Common myeloid progenitor, CD34-positive (primary cell): Measurements from ENCODE around the gene VWA5B2.

ENCODE experiments used
- CTCF ChIA-PET: fragments of 350-600 bp; sonication (Branson Sonifier 250); formaldehyde crosslinking; loops from one replicate; lab custom pipeline; 2021; ENCODE audit warnings: antibody characterized with exemption; lab: Charles Lee
- POLR2A ChIA-PET: fragments of 350-600 bp; sonication (Branson Sonifier 250); formaldehyde crosslinking; loops from one replicate; lab custom pipeline; 2021; ENCODE audit warnings: antibody characterized with exemption; lab: Charles Lee
- DNase-seq, 3 donors: peaks; one replicate each; pipeline versions ENCODE4 v3.0.0 to v3.0.0-alpha.2; 2013
- H3K27ac ChIP-seq, 2 experiments: 1 replicate in 1 of 2; 2 replicates in 1 of 2; pipeline ENCODE4 v1.7.0; 2013; ENCODE audit warnings: inconsistent platforms in 2 of 2, low read length in 2 of 2, mild to moderate bottlenecking in 2 of 2, low read depth in 1 of 2, moderate library complexity in 1 of 2; ENCODE audit not compliant: severe bottlenecking in 2 of 2, insufficient read depth in 1 of 2, poor library complexity in 1 of 2
- H3K27me3 ChIP-seq, 5 experiments: replicated peaks in 2 of 5; 1 replicate in 3 of 5; 2 replicates in 2 of 5; pipeline versions ENCODE4 v1.6.1 to v1.7.0; 2013; ENCODE audit warnings: low read length in 4 of 5, mild to moderate bottlenecking in 2 of 5, moderate library complexity in 2 of 5, inconsistent platforms in 1 of 5; ENCODE audit not compliant: insufficient read depth in 5 of 5, control insufficient read depth in 4 of 5
- H3K36me3 ChIP-seq, 4 experiments: 1 replicate in 2 of 4; 2 replicates in 2 of 4; pipeline versions ENCODE4 v1.6.1 to v1.7.0; 2013; ENCODE audit warnings: low read length in 3 of 4, control low read depth in 1 of 4, mild to moderate bottlenecking in 1 of 4; ENCODE audit not compliant: control insufficient read depth in 4 of 4, insufficient read depth in 4 of 4
- H3K4me1 ChIP-seq, 4 experiments: 1 replicate in 3 of 4; 2 replicates in 1 of 4; pipeline versions ENCODE4 v1.6.1 to v1.7.1; 2013; ENCODE audit warnings: low read length in 3 of 4, mild to moderate bottlenecking in 3 of 4, control low read depth in 1 of 4, inconsistent platforms in 1 of 4, moderate library complexity in 1 of 4; ENCODE audit not compliant: control insufficient read depth in 4 of 4, insufficient read depth in 4 of 4; ENCODE audit errors: control extremely low read depth in 1 of 4
- H3K4me3 ChIP-seq, 7 experiments: 1 replicate in 4 of 7; 2 replicates in 3 of 7; pipeline versions ENCODE4 v1.5.1 to v1.7.0; 2013; ENCODE audit warnings: mild to moderate bottlenecking in 7 of 7, low read length in 6 of 7, moderate library complexity in 6 of 7, inconsistent platforms in 2 of 7, low read depth in 2 of 7, control low read depth in 1 of 7; ENCODE audit not compliant: insufficient read depth in 4 of 7, control insufficient read depth in 1 of 7; ENCODE audit errors: extremely low read depth in 1 of 7
- H3K9me3 ChIP-seq, 5 experiments: 1 replicate in 4 of 5; 2 replicates in 1 of 5; pipeline versions ENCODE4 v1.6.1 to v1.7.1; 2013; ENCODE audit warnings: low read length in 4 of 5, mild to moderate bottlenecking in 2 of 5, inconsistent platforms in 1 of 5, low read depth in 1 of 5, moderate library complexity in 1 of 5; ENCODE audit not compliant: control insufficient read depth in 4 of 5, insufficient read depth in 2 of 5; ENCODE audit errors: control extremely low read depth in 1 of 5
- WGBS: methylation state at CpG from one replicate; pipeline ENCODE4 v1.1.5; 2013; ENCODE audit not compliant: insufficient coverage; 5-methylcytosine and 5-hydroxymethylcytosine counted together

VWA5B2 gene

GRCh38 chr3:184249412-184250166 lies 20.2 kb downstream of the VWA5B2 start, which contains the start of gene EEF1AKMT4:
EEF1AKMT4 (plus strand) TSS chr3:184249672; CDS start chr3:184249695, 23 bp downstream.
- peaks cover 0 to 18% (median 9%) of the 10 kb centered on the region in 4 experiments for H3K36me3 ChIP-seq

GRCh38 chr3:184250167-184250828 lies 20.9 kb downstream of the VWA5B2 start:
- no peaks in the 10 kb centered on the region for H3K27me3 ChIP-seq
- peak overlapping the region; percentile 25 to 92 for H3K27ac ChIP-seq
- H3K36me3 ChIP-seq = peaks cover 0 to 11% (median 5%) of the 10 kb centered on the region in 4 experiments
- ChIA-PET CTCF (interaction anchor here (0.7 to 10.4 kb wide), 15 partner anchors 8 to 354 kb away, joined by 3 to 70 read pairs (median 4); partner anchors contain the start of genes ABCF3 and VWA5B2), POLR2A (no interaction called here)
- peak; percentile 90 to 94 (median 92) for DNase-seq
- WGBS = under 1% methylated on average over 9 of the region's 20 CpGs
- H3K4me3 ChIP-seq = peak overlapping the region; percentile 76 to 100 (median 89)
- H3K4me1 ChIP-seq = peaks cover 5 to 23% (median 17%) of the 10 kb centered on the region in 4 experiments
- no peaks in the 10 kb centered on the region for H3K9me3 ChIP-seq

More at GRCh38 chr3:184249412-184250166, 20.2 kb downstream of the VWA5B2 start, which contains the start of gene EEF1AKMT4:
- Histone ChIP-seq H3K27me3 (no peaks in the 10 kb centered on the region), H3K4me3 (peak within 1 kb of the TSS; percentile 76 to 100 (median 89)), H3K9me3 (no peaks in the 10 kb centered on the region), H3K4me1 (peaks cover 5 to 23% (median 17%) of the 10 kb centered on the region in 4 experiments), H3K27ac (peak within 1 kb of the TSS; percentile 56 to 92)
- WGBS = 0% methylated on average over 39 of the region's 54 CpGs
- ChIA-PET POLR2A (no interaction called here), CTCF (interaction anchor here (0.7 to 10.4 kb wide), 15 partner anchors 8 to 354 kb away, joined by 3 to 70 read pairs (median 4); partner anchors contain the start of genes ABCF3 and VWA5B2)
- DNase-seq = peak; percentile 99

- 91% methylated on average over 3 of the region's 3 CpGs for WGBS
- peaks cover 0 to 8% (median 5%) of the 10 kb centered on the region in 4 experiments for H3K4me1 ChIP-seq
- no peaks in the 10 kb centered on the region for H3K9me3 ChIP-seq
- DNase-seq = no peak
- no peak overlapping the region for H3K4me3 ChIP-seq
- POLR2A ChIA-PET = no interaction called here
- H3K27ac ChIP-seq = no peak overlapping the region
- CTCF ChIA-PET = interaction anchor here (0.6 to 10.4 kb wide), 7 partner anchors 11 to 360 kb away, joined by 3 to 70 read pairs (median 3); partner anchors contain the start of gene VWA5B2
- peaks cover 0 to 24% (median 5%) of the 10 kb centered on the region in 5 experiments for H3K27me3 ChIP-seq
- H3K36me3 ChIP-seq = peaks cover 0 to 12% (median 7%) of the 10 kb centered on the region in 4 experiments
These were observed 26.1 kb downstream of the VWA5B2 start for GRCh38 chr3:184255291-184256039.

- no peak for DNase-seq
- POLR2A ChIA-PET = interaction anchor here (0.6 kb wide), 1 partner anchor 8 kb away, joined by 6 read pairs; no protein-coding TSS in a partner anchor
- CTCF ChIA-PET = interaction anchor here (1.1 to 10.4 kb wide), 3 partner anchors 17 to 373 kb away, joined by 3 to 70 read pairs (median 4); partner anchors contain the start of genes PARL and VWA5B2
- H3K9me3 ChIP-seq = no peaks in the 10 kb centered on the region
- WGBS = 97% methylated on average over 18 of the region's 23 CpGs
- H3K27ac ChIP-seq = no peak overlapping the region
- H3K4me3 ChIP-seq = no peak overlapping the region
- H3K27me3 ChIP-seq = peaks cover 0 to 40% (median 10%) of the 10 kb centered on the region in 5 experiments
- peaks cover 0 to 21% (median 18%) of the 10 kb centered on the region in 4 experiments for H3K4me1 ChIP-seq
- peaks cover 0 to 12% (median 7%) of the 10 kb centered on the region in 4 experiments for H3K36me3 ChIP-seq
These were observed 27.9 kb downstream of the VWA5B2 start for GRCh38 chr3:184257083-184257915.

GRCh38 chr3:184258926-184259325 lies 29.5 kb downstream of the VWA5B2 start:
- Histone ChIP-seq H3K36me3 (peaks cover 0 to 12% (median 7%) of the 10 kb centered on the region in 4 experiments), H3K4me3 (no peak overlapping the region), H3K4me1 (peaks cover 0 to 28% (median 22%) of the 10 kb centered on the region in 4 experiments), H3K9me3 (no peaks in the 10 kb centered on the region), H3K27ac (no peak overlapping the region), H3K27me3 (peaks cover 0 to 55% (median 17%) of the 10 kb centered on the region in 5 experiments)
- DNase-seq = no peak
- ChIA-PET CTCF (interaction anchor here (1.4 to 10.4 kb wide), 2 partner anchors 9 to 31 kb away, joined by 5 to 70 read pairs; partner anchors contain the start of genes EEF1AKMT4 and VWA5B2), POLR2A (no interaction called here)
- 90% methylated on average over 5 of the region's 5 CpGs for WGBS
